HL-60 (cell line): Measurements from ENCODE around the gene IL32.
A peak's percentile ranks its signal among the peaks of the same experiment; 100 is the strongest.

Source experiments
- DNase-seq, 2 experiments: peaks; one replicate each; pipeline ENCODE4 v3.0.0-alpha.2; 2010 to 2020; ENCODE audit warnings: low read depth in 1 of 2, low spot score in 1 of 2
- H3K27ac ChIP-seq: fragments of 250-450 bp; sonication (Bioruptor Pico); replicated peaks from 2 replicates; pipeline ENCODE4 v1.5.1; 2020; ENCODE audit warnings: mild to moderate bottlenecking, moderate library complexity
- H3K27me3 ChIP-seq: fragments of 250-450 bp; sonication (Bioruptor Pico); 2 replicates; pipeline ENCODE4 v1.5.1; 2021; ENCODE audit warnings: mild to moderate bottlenecking, moderate library complexity; ENCODE audit not compliant: insufficient read depth, poor library complexity, severe bottlenecking
- H3K4me3 ChIP-seq: replicated peaks from 2 replicates; pipeline ENCODE4 v1.5.1; 2011; ENCODE audit warnings: mild to moderate bottlenecking, control low read depth, low read length; ENCODE audit not compliant: insufficient read depth
- CTCF ChIP-seq: IDR thresholded peaks from one replicate; pipeline ENCODE4 v1.5.1; 2011; ENCODE audit warnings: low read length, control low read depth, inconsistent platforms; ENCODE audit not compliant: insufficient read depth
- GABPA ChIP-seq: IDR thresholded peaks from 2 replicates; pipeline ENCODE4 v1.6.1; 2012; ENCODE audit warnings: low read depth
- POLR2AphosphoS5 ChIP-seq: IDR thresholded peaks from 2 replicates; pipeline ENCODE4 v1.6.1; 2012; ENCODE audit warnings: low read depth
- REST ChIP-seq: IDR thresholded peaks from 2 replicates; pipeline ENCODE4 v1.6.1; 2012; ENCODE audit warnings: low read depth; ENCODE audit not compliant: insufficient replicate concordance
- SPI1 ChIP-seq: IDR thresholded peaks from 2 replicates; pipeline ENCODE4 v1.6.1; 2012; ENCODE audit warnings: low read depth, mild to moderate bottlenecking, borderline replicate concordance

IL32 gene

GRCh38 chr16:3106205-3106928 lies 40.9 kb downstream of the IL32 start:
- Histone ChIP-seq H3K4me3 (peak overlapping the region; percentile 55), H3K27me3 (no peaks in the 10 kb centered on the region), H3K27ac (peak overlapping the region; percentile 86)
- peak; percentile 83 to 94 for DNase-seq
- TF ChIP-seq GABPA (peak; percentile 96), SPI1 (no peak), CTCF (no peak), POLR2AphosphoS5 (peak; percentile 89), REST (peak; percentile 62)

GRCh38 chr16:3112058-3112880 lies 46.8 kb downstream of the IL32 start, which contains the start of gene ZNF205:
Gene ZNF205, plus strand, starts transcription at chr16:3112586. Its CDS starts 845 bp downstream, at chr16:3113431.
- no peak within 1 kb of the TSS for H3K4me3 ChIP-seq

GRCh38 chr16:3112881-3113574 lies 47.6 kb downstream of the IL32 start:
- TF ChIP-seq POLR2AphosphoS5 (no peak), REST (no peak), GABPA (no peak), CTCF (no peak)

More at GRCh38 chr16:3112058-3112880, 46.8 kb downstream of the IL32 start, which contains the start of gene ZNF205:
- no peak within 1 kb of the TSS for H3K27ac ChIP-seq
- no peak for TF ChIP-seq GABPA
- TF ChIP-seq POLR2AphosphoS5 = no peak
- no peak for DNase-seq
- H3K27me3 ChIP-seq = peaks cover 5% of the 10 kb centered on the region

More at GRCh38 chr16:3112881-3113574, 47.6 kb downstream of the IL32 start:
- H3K4me3 ChIP-seq = no peak overlapping the region
- H3K27ac ChIP-seq = no peak overlapping the region
- H3K27me3 ChIP-seq = peaks cover 5% of the 10 kb centered on the region
- no peak for DNase-seq
